GM18951 (cell line): Measurements from ENCODE around the gene PNPLA7.
"Not testable (repeated sequence)": the region's sequence is repeated elsewhere in the genome, so short reads cannot be mapped to it uniquely, and the experiment has no call there.

Experiments used
- POLR2A ChIP-seq: IDR thresholded peaks from 4 replicates; pipeline ENCODE4 v1.6.1; 2011; ENCODE audit warnings: mild to moderate bottlenecking; ENCODE audit not compliant: insufficient read length, insufficient read depth; ENCODE audit errors: extremely low read depth
- in situ Hi-C: fragments of 300-500 bp; cut with MboI; formaldehyde crosslinking; loops from one replicate; pipeline ENCODE4 v1.12.0; 2022; ENCODE audit warnings: low sequenced_read_pairs, mixed read lengths, inconsistent platforms; ENCODE audit not compliant: unreplicated experiment

The PNPLA7 gene

DNA sequence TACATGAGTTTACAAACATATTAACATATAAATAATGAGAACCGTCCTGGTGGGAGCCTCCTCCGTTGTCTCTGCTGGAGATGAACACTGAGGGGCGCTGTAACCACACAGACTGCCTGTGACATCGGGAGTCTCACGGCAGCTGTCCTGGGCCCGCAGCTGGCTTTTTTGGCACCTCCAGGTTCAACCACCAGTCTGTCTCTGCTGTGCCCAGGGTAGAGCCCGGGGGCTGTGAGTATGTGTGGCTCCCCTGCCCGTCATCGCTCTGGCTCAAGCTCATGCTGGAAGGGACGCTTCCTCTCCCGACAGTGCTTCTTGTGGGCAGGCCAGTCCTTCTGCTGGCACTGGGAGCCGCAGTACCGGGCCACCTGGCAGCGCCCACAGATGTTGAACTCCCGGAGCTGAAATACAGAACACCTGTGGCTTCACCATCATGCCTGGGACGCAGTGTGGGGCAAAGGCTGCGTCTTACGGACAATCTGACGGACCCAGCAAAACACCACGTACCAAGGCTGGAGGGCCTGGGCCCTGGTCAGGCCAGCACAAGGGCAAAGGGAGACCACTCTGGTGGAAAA is 32.2 kb upstream of the PNPLA7 start:
- in situ Hi-C loops: no loop called here
- no peak for TF ChIP-seq POLR2A

DNA sequence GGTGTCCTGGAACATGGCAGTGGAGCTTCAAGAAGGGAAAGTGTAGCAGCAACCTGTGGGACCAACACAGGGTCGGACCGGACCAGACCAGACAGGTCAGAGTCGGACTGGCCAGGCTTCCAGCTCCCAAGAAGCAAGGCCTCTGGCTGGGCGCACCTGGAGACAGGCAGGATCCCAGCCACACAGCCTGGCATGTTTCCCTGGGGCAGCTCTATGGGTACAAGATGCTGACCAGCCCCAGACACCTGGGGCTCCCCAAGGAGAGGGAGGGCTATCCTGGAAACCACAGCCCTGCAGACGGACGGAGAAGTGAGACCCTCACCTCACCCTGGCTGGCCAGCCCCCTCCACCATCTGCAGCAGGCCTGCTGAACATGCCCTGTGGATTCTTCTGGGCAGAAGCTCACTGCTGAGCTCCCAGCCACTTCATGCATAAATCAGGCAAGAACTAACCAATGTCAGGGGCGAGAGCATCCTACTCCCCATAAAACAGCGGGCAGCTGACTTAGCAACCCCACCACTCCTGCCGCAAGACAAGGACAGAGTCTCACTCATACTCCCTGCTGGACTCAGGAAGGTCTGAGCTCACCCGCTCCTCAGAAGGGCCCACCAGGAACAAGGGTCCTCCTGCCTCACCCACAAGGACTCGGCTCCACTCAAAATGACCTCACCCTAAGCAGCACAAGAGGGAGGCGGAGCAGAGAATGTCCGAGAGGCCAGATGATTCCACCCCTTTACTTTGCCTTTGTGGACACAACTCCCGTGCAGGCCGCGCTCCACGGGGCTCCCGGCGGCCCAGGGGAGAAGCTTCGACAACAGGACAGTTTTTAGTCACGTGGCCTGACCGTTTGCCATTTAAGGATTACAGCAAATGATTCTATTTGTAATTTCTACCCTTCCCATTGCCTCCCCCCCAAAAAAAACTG is 31.4 kb upstream of the PNPLA7 start:
- TF ChIP-seq POLR2A: no peak
- in situ Hi-C loops: no loop called here

DNA sequence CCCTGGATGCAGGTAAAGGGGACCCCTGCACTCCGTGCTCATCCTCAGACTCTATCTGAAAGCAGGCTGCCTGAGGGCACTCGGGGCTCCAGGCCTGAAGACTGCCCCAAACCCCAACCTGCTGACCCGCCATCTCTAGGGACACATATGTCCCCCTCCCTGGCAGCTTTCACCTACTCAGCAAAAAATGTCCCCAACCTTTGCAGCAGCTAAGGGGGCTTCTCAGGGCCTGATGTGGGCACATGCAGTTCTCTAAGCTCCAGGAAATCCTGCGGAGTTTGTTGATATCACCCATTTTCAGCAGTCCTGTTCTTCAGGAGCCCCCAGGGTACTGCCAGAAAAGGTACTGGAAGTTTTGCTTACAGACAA is 30.7 kb upstream of the PNPLA7 start:
- in situ Hi-C loops: no loop called here
- TF ChIP-seq POLR2A: no peak

DNA sequence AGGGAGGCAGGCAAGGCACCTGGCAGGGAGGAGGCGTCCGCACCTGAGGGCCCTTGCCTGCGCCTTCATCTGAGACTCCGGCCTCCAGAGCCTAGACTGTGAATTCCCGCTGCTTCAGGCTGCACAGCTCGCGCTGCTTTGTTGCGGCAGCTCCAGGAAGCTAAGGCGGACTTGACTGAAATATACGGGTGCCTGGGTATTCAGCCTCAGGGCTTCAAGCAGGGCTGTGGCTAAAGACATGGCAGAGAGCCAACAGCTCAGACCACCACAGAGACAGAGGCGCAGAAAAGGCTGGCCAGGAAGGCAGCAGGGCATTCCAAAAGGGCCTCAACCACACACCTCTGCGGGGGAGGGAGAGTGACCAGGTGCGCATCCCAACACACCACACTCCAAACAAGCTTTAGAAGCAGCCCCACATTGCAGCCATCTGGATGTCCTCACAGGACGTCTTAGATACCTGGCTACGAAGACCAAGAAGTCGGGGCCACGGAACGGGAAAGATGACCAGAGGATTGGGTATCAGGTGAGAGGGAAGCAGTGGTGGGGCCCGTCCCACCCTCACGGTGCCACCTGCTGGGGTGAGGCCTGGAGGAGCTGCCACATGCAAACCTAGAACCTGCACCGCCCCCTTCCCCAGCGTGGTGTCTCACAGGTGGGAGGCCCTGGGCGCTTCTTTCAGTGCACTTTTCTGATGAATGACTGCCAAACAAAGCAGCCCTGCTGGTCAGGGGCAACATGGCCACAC is 30.2 kb upstream of the PNPLA7 start:
- no peak for TF ChIP-seq POLR2A

DNA sequence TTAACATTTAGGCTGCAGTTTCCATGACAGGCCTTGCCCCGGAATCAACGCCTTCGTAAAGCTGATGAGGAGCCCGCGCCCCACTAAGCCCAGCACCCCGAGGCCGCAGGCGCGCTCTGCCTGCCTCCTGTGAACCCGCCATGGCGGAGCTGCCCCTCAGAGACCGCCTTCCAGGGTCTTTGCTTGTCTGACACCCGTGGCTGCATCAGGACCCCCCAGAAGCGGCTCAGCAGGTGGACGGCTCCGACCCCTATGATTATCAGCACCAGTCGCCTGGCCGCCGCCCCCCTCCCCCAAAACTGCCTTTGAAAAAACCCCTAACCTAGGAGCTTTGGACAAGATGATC is 29.0 kb upstream of the PNPLA7 start:
- in situ Hi-C loops: no loop called here
- no peak for TF ChIP-seq POLR2A

More for the DNA sequence above, 30.2 kb upstream of the PNPLA7 start:
- in situ Hi-C loops: no loop called here

DNA sequence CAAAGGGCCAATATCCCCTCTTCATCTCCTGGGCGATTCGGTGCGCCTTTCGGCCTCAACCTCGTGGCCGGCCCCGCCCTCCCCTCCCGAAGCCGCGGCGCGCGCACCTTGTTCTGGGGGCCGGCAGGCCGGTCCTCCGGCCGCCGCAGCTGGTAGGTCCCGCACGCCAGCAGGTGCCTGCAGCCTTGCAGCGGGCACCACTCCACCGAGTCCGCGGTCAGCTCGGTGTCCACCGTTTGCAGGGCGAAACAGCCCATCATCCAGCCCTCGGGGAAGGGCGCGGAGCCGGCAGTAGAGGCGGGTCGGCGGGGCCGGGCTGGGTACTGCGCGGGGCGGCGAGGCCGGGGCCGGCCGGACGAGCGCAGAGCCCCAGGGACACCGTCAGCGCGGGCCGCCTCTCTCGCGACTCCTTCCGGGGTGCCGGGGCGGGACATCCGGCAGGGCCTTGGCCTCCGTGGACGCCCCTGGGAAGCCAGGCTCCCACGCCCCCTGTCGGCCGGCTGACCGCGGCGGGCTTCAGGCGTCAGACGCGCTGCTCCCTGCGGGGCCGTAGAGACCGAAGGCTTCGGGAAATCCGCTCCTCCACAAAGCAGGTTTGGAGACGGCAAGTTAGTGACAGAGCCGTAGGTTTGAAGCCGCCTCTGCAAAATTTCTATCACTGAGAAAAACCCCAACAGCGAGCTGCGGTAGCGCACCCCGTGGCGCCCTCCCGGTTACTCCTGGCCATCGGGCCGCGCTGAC is 28.5 kb upstream of the PNPLA7 start, which contains the start of gene DPH7:
Gene DPH7, minus strand, starts transcription at position 408 of the 741 bp plus-strand sequence. Its CDS starts 148 bp downstream, at position 260.
- in situ Hi-C loops: no loop called here
- peak; percentile 91 for TF ChIP-seq POLR2A

DNA sequence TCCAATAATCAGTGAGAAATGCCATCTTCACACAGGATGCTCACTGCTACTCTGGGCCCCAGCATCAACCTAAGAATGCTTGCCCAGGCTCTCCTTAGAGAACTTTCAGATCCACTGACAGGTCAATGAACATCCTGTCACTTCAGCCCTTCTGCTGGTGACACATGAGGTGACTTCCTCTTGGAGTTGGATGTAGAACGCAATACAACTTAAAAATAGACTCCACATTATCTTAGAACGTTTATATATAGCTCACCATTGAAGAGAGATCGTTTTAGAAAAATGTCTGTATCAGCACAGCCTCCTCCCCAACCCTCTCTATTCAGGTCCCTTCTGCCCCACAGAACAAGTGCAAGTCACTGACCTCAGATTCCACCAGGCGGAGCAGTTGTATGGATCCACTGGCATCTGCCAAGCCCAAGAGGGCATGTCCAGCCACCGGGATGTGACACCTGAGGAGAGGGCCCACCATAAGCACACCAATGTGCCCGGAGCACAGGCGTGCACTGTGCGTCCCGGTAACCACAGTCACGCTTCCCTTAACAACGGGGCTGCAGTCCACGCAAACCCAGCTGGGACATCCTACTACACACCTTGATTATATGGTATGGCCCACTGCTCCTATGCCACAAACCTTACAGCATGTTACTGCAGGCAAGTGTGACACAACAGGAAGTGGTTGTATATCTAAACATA is 25.7 kb upstream of the PNPLA7 start:
- in situ Hi-C loops: no loop called here
- TF ChIP-seq POLR2A: no peak

DNA sequence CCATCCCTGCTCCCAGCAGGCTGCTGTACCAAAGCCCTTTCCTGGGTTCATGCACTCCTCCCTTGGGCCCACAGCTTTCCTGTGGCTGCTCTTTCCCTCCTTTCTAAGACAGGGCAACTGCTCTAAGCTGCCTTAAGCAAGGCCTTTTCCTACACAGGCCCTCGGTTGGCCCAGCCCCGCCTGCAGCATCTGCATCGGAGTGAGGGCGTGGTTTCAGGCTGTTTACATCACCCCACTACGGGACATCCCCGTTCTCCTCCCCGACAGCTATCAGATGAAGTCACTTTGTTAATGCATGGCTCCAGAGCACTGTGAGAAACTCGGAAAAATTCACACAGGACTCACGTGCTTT is 25.1 kb upstream of the PNPLA7 start:
- no peak for TF ChIP-seq POLR2A
- in situ Hi-C loops: no loop called here

DNA sequence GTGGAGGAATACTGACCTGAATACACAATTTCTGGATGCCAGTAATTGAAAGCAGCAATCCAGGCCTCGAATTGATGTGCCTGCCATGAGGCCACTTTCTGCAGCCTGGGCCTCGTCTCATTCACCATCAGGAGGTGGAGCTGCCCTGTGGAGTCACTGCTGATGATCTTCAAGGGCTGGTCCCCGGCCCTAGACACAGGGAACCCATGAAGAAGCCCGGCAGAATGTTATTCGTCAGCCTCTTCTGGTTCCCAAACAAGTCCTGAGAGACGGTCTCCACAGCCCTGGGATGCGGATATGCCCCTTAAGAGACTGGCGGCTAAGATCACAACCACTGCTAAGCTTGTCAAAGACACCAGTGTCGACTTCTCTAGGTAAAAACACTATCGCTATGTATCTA is 24.0 kb upstream of the PNPLA7 start:
- in situ Hi-C loops: no loop called here
- no peak for TF ChIP-seq POLR2A

DNA sequence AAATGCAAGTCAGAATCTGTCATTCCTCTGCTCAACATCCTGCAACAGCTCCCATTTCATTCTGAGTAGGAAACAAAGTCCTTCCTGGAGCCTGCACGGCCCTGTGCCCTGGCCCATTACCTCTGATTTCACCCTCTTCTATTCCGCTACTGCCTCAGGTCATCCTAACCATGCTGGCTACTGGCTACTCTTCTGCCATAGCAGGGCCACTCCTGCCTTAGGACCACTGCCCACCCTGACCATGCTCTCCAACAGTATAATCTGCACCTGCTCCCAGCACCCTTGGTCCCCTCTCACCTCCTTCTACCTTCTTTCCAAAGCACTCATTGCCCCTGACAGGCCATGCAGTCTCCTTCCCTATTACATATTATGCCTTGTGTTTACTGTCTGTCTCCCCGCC is 20.4 kb upstream of the PNPLA7 start:
- no peak for TF ChIP-seq POLR2A
- in situ Hi-C loops: no loop called here

DNA sequence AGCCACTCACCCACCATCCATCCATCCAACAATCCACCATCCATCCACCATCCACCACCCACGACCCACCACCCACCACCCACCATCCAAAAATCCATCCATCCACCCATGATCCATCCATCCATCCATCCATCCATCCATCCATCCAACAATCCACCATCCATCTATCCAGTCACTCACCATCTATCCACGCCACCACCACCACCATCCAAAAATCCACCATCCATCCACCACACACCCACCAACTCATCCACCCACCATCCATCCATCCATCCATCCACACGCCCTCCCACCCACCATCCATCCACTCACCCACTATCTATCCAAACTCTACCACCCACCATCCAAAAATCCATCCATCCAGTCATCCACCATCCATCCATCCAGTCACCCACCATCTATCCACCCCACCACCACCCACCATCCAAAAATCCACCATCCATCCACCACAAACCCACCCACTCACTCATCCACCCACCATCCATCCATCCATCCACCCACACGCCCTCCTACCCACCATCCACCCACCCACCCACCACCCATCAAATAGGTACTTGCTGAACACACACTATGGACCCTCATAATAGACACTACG is 19.5 kb upstream of the PNPLA7 start:
- TF ChIP-seq POLR2A: no peak
- in situ Hi-C loops: no loop called here

DNA sequence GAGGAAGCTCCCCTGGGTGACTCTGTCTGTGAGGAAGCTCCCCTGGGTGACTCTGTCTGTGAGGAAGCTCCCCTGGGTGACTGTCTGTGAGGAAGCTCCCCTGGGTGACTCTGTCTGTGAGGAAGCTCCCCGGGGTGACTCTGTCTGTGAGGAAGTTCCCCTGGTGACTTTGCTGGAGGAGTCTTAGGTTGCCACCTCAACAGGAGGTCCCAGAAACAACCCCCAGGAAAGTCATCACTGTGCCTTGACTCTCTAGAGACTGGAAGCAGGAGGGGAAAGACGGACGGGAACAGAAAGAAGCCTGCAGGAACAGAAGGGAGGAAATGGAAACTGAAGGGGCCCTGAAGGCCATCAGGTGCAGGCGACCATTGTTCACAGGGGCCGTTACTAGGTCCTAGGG is 18.2 kb upstream of the PNPLA7 start:
- in situ Hi-C loops: not testable (repeated sequence)
